Hematopoietic multipotent progenitor cell treated with erythropoietin and hydrocortisone succinate and interleukin-3 and kit ligand, for 15 days (in vitro differentiated cells): ENCODE results near the gene C4orf51.
"Not testable (repeated sequence)": the region's sequence is repeated elsewhere in the genome, so short reads cannot be mapped to it uniquely, and the experiment has no call there.

Experiments
- DNase-seq: peaks from one replicate; pipeline ENCODE4 v3.0.0-alpha.2; 2015; ENCODE audit warnings: low spot score

C4orf51 gene

GRCh38 chr4:145679991-145680455, at the start of gene C4orf51:
TSS of gene C4orf51 (plus strand) at chr4:145680146. CDS start at chr4:145680204, 58 bp downstream.
- no peak for DNase-seq

GRCh38 chr4:145635117-145635516, 44.8 kb upstream of the C4orf51 start:
- no peak for DNase-seq

GRCh38 chr4:145635630-145636029, 44.3 kb upstream of the C4orf51 start:
- DNase-seq: no peak

- no peak for DNase-seq
These were observed 40.7 kb upstream of the C4orf51 start for GRCh38 chr4:145639186-145639698.

- DNase-seq: not testable (repeated sequence)
These were observed 39.7 kb upstream of the C4orf51 start for GRCh38 chr4:145640236-145640635.

- DNase-seq: no peak
These were observed 36.7 kb upstream of the C4orf51 start for GRCh38 chr4:145643295-145643694.

- DNase-seq: no peak
These were observed 35.2 kb upstream of the C4orf51 start for GRCh38 chr4:145644699-145645098.

GRCh38 chr4:145656156-145656555, 23.8 kb upstream of the C4orf51 start:
- DNase-seq: no peak

- DNase-seq: no peak
These were observed 19.9 kb upstream of the C4orf51 start for GRCh38 chr4:145660064-145660463.

GRCh38 chr4:145663194-145663593, 16.8 kb upstream of the C4orf51 start:
- no peak for DNase-seq

GRCh38 chr4:145665773-145666172, 14.2 kb upstream of the C4orf51 start:
- DNase-seq: no peak

GRCh38 chr4:145670422-145670821, 9.5 kb upstream of the C4orf51 start:
- no peak for DNase-seq

- no peak for DNase-seq
These were observed 426 bp upstream of the C4orf51 start for GRCh38 chr4:145679520-145679919.

- DNase-seq: no peak
These were observed 956 bp downstream of the C4orf51 start for GRCh38 chr4:145680902-145681301.

- DNase-seq: no peak
These were observed 1.6 kb downstream of the C4orf51 start for GRCh38 chr4:145681518-145681917.

GRCh38 chr4:145681956-145682355, 2.0 kb downstream of the C4orf51 start:
- no peak for DNase-seq

- no peak for DNase-seq
These were observed 7.0 kb downstream of the C4orf51 start for GRCh38 chr4:145686991-145687390.

- DNase-seq: no peak
These were observed 10.7 kb downstream of the C4orf51 start for GRCh38 chr4:145690610-145691009.

- DNase-seq: not testable (repeated sequence)
These were observed 11.5 kb downstream of the C4orf51 start for GRCh38 chr4:145691416-145691815.

- no peak for DNase-seq
These were observed 15.0 kb downstream of the C4orf51 start for GRCh38 chr4:145694929-145695328.

- no peak for DNase-seq
These were observed 17.4 kb downstream of the C4orf51 start for GRCh38 chr4:145697332-145697731.

GRCh38 chr4:145698507-145698906, 18.6 kb downstream of the C4orf51 start:
- DNase-seq: no peak

- DNase-seq: no peak
These were observed 24.0 kb downstream of the C4orf51 start for GRCh38 chr4:145703850-145704497.

- no peak for DNase-seq
These were observed 29.4 kb downstream of the C4orf51 start for GRCh38 chr4:145709336-145709735.
